GM18508 (cell line): ENCODE measurements around the gene PANK4.
"Not testable (repeated sequence)": the region's sequence is repeated elsewhere in the genome, so short reads cannot be mapped to it uniquely, and the experiment has no call there.

Experiments
- ATAC-seq: cut with Tn5 transposase; IDR thresholded peaks from one replicate; pipeline ENCODE4 v1.9.1; 2021; ENCODE audit warnings: moderate number of reproducible peaks; ENCODE audit not compliant: insufficient read depth, unreplicated experiment

PANK4 gene

DNA sequence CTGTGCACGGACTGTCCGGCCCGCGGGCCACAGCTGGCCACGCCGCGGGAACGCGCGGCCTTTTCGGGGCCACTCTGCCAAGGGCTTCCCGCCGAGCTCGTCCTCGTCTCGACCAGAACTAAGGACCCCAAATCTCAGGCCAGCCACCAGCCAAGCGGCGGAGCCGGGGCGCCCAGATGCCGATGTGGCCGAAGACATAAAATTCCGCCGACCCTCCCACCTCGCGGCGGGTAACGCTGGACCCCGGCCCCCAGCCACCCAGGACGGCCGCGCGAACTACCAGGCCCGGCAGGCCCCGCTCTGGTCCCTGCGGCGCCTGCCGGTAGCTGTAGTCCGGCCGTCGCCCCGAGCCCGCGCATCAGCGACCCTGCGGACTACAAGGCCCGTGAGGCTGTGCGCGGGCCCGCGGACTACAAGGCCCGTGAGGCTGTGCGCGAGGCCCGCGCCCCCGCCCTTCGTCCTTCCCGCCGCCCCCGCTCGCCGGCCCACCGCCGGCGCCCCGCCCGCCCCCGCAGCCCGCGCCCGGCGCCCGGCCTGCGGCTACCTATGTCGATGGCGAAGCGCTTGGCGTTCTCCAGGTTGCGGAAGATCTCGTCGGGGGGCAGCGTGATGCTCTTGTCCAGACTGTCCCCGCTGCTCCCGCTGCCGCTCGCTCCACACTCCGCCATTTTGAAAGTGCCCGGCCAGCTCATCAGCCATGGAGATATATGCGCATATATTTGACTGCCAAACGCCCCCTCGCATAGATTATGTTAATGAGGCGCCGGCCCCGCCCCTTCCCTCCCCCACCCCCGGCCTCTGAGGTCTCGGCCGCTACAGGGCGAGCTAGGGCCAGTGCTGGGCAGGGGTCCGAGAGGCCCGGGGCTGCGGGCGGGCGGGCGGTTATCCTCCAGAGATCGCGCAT is at the start of gene PANK4:
Gene PANK4, minus strand, starts transcription at position 677 of the 904 bp plus-strand sequence. Its CDS starts 9 bp downstream, at position 668.
- peak; percentile 38 for ATAC-seq

DNA sequence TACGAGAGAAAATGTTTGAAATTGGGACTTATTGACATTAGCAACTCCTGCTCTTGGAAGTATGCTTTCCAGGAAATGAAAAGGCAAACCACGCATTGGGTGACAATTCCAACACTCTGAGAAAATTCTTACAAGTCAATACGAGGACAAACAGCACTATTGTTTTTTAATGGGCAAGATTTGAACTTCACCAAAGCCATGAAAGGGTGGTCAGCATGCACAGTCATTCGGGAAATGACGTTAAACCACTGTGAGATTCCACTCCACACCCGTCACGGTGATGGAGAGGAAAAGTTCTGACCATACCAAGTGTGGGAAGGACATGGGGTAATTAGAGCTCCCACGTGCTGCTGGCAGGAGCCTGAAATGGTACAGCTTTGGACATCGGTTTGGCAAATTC is 48.0 kb upstream of the PANK4 start:
- no peak for ATAC-seq

- no peak for ATAC-seq
Observed at GRCh38 chr1:2573250-2573920, 47.0 kb upstream of the PANK4 start.

GRCh38 chr1:2571348-2571747 is 45.0 kb upstream of the PANK4 start:
- ATAC-seq: no peak

DNA sequence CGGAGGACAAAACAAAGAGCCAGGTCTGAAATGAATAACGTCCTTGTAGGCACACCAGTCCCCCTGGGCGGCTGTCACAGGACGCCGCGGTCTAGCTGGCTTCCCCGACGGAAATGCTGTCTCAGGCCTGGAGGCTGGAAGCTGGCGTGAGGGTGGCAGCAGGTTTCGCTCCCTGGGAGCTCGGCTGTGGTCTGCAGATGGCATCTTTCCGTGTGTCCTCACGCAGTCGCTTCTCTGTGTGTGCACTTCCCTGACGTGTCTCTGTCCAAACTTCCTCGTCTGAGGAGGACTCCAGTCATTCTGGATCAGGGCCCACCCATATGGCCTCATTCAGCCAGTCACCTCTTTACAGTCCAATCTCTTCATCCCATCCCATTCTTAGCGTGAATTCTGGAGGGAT is 43.9 kb upstream of the PANK4 start:
- ATAC-seq: no peak

DNA sequence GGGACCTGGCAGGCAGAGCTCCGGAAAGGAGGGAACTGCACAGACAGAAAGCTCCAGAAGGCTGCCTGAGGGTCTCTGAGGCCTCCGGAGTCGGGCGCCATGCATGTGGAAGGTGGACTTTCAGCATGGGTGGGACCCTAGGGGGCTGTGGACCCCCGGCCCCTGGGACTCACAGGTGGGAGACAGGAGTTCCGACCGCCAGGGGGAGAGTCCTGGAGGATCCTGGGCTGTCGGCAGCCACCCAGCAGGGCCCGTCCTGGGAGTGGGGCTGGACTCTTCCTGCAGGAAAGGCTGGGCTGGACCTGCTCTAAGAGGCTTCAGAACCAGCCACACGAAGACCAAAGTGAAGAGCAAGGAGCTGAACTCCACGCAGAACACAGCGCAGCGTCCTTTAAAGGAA is 43.3 kb upstream of the PANK4 start:
- ATAC-seq: not testable (repeated sequence)

DNA sequence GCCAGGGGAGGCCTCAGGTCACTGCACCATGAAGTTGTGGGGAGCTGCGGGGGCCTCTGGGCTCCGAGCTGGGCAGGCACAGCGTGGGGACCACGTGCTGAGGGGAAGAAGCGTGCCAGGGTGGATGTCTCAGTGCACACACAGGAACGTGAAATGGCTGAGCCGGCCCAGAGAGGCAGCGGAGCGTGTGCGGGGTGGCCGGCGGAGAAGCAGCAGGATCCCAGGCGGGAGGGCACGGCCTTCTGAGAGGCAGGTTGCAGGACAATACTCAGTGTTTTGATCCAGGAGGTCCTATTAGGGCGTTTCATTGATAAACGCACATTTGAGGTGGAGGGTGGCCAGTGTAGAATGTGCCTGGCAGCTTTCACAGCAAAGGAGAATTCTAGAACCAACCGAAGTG is 42.7 kb upstream of the PANK4 start:
- no peak for ATAC-seq

DNA sequence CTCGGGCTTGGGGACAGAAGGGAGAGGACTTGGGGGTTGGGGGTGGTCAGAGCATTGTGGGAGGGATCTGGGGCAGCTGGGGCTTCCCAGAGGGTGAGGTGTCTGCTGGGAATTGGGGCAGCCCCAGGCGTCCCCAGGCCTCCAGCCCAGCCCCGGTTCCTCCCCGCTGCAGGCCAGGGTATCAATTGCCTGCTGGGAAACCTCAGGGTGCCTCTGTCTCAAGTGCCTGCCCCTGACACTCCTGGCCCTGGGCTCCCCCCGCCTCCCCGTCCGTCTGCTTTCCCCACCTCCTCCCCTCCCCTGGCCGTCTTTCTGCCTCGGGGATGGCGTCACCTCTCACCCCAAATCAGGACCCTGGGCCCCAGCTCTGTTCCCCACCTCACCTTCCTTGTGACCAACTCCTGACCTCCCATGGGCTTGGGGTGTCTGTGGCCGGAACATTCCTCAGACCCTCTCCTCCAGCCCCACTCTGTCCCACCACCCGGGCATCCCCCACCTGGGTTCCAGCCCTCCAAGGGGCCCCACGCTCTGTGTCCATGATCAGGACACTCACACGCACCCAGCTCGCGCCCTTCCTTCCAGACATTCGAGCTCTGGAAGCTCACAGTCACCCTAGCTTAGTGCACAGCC is 41.9 kb upstream of the PANK4 start:
- not testable (repeated sequence) for ATAC-seq

- no peak for ATAC-seq
Observed at GRCh38 chr1:2567083-2567679, 40.8 kb upstream of the PANK4 start.

DNA sequence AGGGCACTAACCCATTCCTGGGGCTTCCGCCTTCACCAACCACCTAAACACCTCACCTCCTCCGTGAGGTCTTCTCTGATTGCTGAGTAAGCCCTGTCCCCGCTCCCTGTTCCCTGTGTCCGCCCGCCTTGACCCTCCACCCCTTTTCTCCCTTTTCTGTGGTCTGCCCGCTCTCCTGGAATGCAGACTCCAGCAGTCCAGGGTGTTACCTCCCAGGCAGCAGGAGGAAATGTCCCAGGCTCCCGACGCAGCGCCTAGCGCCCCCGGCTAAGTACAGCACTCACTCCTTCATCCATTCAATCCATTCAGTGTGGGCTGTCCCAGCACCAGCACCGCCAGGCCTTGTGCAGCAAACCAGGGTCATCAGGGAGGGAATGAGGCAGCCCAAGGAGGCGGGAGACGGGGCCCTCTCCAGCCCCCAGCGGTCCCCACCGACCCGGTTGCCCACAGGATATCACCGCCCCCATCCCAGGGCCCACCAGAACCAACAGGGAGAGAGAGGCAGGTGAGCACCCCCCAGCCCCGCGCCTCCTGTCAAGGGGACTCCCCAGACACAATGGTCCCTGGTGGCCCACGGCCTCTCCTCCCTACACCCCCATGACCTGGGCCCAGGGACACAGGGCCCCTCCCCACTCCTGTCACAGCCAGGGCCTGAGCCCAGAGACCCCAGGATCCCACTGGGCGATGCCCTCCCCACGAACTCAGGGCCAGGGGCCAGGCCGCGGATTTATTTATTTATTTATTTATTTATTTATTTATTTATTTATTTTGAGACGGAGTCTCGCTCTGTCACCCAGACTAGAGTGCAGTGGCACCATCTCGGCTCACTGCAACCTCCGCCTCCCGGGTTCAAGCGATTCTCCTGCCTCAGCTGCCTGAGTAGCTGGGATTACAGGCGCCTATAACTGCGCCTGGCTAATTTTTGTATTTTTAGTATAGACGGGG is 40.0 kb upstream of the PANK4 start:
- no peak for ATAC-seq

GRCh38 chr1:2564815-2565374 is 38.5 kb upstream of the PANK4 start:
- ATAC-seq: no peak

GRCh38 chr1:2564006-2564814 is 37.8 kb upstream of the PANK4 start:
- no peak for ATAC-seq

- ATAC-seq: no peak
Observed at GRCh38 chr1:2563205-2563604, 36.8 kb upstream of the PANK4 start.

DNA sequence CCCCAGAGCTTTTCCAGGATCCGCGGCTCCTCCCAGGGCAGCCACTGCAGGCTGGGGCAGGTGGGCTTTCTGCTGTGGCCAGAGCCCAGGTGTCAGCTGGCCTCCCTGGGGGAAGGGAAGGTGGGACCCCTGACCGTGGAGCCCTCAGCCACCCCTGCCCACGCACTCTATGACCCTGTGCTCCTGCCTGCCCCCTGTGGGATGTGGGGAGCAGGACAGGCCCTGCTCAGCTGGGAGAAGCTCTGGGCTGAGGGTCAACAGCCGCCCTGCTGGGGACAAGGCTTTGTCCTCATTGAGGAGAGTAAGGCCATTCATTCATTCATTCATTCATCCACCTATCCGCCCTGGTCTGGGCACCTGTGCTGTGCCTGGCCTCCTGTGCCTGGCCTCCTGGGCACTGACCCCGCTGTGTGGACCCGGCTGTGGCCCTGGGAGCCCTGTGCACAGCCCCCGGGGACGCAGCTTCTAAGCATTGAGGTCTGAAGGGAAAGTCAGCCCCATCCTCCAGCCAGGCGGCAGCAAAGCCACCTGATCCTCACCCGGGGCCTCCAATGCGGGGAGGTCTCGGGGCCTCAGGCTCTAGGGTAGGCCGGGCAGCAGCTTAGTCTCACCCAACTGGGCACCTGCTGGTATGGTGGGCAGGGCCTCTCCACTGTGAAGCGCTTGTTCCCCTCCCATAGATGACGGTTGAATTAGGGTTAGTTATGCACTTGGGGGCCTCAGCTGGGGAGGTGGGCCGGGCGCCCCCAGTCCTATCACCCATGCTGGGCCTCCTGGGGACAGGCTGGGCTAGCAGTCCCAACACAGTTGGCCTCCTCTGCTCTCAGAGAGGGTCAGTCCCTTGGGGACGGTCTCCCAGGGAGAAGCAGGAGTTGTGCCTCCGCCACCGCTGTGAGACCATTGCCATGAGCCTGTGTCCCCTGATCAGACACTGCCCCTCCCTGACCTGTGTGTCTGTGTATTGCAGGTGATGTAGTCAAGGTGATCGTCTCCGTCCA is 35.8 kb upstream of the PANK4 start:
- ATAC-seq: no peak

DNA sequence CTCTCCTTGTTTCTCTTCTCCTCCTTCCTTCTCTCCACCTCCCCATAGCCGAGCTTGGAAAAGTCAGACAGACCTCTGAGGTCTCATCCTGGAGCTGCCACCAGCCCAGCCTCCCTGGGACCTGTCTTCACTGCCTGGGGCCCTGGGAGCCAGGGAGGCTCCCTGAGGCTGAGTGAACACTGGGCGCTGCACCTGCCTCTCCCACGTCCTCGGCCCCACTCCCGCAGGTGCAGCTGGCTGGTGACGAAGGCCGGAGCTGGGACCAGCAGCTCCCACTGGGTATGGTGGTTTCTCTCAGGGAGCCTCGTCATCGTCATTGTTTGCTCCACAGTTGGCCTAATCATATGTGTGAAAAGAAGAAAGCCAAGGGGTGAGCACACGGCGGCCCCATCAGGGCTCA is 35.0 kb upstream of the PANK4 start:
- no peak for ATAC-seq

GRCh38 chr1:2560299-2561073 is 34.1 kb upstream of the PANK4 start:
- ATAC-seq: no peak
